ENCODE results near the gene LDHD. TPM values are rescaled to one million over a fixed set of nuclear protein-coding genes. Genes with fewer than 3 reads are reported as not detected.

LDHD gene
- total RNA-seq, 1 donor from 2014 or later, result 0.16 TPM

DNA sequence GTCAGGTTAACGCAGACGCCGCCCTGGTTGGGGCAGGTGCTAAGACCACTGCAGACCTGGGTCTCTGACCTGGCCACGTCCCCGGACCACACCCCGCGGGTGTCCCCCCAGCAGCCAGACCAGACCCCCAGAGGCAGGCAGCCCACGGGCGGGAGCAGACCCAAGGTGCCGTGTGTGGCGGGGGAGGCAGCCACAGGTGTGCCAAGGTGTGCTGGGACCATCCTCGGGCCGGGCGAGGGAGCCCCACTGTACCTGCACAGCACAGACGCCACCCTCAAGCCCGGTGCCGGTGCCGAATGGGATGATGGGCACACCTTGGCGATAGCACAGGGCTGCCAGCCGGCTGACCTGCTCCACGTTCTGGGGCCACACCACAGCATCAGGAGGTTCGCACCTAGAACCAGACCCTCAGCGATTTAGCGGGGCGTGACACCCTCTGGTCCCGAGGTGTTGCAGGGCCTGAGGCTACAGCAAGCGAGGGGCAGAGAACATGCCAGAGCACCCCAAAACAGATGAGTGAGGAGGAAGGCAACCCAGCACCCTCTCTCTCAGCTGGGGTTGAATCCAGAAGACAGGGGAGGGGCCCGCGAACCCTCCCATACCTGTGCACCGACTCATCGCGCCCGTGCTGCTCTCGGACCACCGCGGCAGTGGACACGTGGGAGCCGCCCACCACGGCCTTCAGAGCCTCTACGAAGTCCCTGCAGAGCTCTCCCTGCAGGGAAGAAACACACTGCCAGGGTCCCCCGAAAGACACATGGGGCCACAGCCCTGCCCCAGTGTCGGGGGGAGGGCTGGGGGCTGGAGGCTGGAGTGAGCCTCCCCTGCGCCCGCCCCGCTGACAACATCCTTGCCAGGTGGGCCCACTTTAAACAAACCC lies 1.4 kb downstream of the LDHD start:
- intact Hi-C loops (cut with micrococcal nuclease), result no loop called here

- intact Hi-C loops (cut with micrococcal nuclease), result no loop called here
These were observed 2.2 kb downstream of the LDHD start for GRCh38 chr16:75114179-75114945.

GRCh38 chr16:75113541-75114121 lies 2.9 kb downstream of the LDHD start:
- intact Hi-C loops (cut with micrococcal nuclease), result no loop called here

DNA sequence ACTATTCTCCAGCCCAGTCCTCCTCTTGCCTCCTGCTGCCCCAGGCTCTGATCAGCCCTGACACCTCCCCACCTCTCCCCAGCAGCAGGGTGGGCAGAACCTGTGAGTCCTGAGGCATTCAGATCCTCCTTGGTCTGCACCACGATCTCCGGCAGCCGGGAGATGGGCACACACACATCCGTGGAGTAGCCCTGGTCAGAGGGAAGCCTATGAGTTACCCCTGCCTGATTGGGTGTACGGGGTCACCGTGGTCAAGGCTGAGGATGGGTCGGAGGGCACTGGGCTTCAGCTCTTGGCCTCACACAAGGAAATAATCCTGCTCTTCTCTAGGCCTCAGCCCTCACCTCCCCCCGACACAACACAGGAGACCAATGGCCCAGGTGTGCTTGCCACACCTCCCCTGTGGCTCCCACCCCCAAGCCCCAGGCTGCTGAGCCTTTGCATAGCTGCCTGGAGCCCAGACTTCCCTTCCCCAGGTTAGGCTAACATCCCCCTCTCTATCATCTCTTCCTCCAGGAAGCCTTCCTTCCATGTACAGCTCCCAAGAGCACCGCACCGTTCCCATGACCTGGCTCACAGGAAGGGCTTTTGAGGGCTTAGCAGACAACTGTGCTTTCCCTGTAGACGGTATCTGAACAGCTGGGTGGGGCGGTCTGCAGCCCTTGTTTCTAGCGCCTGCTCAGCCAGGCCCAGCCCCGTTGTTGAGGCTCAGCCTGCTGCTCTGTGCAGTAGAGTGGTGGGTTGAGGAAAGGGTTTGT lies 3.7 kb downstream of the LDHD start:
- intact Hi-C loops (cut with micrococcal nuclease), result no loop called here

DNA sequence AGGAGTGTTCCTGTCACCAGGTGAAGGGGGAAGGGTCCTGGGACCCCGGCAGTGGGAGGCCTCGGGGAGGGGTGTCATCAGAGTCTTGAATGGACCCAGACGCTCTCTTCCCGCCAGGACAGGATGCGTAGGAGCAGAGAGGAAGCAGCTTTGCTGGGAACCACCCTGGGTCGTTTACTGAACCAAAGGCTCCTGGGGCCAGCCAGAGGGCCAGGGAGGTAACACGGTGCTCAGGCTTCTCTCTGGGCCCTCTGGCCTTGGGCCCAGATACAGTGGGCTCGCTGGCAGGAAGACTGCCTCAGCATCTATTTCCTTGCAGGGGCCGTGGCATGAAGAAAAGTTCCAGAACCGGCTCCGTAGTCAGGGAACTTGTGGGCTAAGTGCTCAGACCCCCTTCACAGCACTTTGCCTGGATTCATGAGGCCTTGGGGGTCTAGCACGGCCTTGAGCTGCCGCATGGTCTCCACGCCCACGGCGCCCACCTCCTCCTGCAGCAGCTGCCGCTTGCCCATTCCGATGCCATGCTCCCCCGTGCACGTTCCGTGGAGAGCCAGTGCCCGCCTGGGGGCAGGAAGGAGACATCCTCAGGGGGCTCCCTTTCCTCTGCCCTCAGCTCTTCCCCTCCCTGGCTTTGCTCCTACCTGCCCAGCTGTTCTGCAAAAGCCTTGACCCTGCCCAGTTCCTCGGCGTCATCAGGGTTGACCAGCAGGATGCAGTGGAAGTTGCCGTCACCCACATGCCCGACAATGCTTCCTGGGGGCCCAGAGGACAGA lies 4.4 kb downstream of the LDHD start:
- intact Hi-C loops (cut with micrococcal nuclease), result loop anchor here (1.0 to 2.0 kb wide), 7 partner anchors 37 to 403 kb away; partner anchors contain the start of genes WDR59 and ZFP1

- intact Hi-C loops (cut with micrococcal nuclease), result loop anchor here (1.0 to 2.0 kb wide), 7 partner anchors 36 to 402 kb away; partner anchors contain the start of genes WDR59 and ZFP1
These were observed 5.1 kb downstream of the LDHD start for GRCh38 chr16:75111514-75111940.

GRCh38 chr16:75110637-75111513 lies 5.7 kb downstream of the LDHD start:
- intact Hi-C loops (cut with micrococcal nuclease), result loop anchor here (1.0 to 2.0 kb wide), 7 partner anchors 36 to 402 kb away; partner anchors contain the start of genes WDR59 and ZFP1

DNA sequence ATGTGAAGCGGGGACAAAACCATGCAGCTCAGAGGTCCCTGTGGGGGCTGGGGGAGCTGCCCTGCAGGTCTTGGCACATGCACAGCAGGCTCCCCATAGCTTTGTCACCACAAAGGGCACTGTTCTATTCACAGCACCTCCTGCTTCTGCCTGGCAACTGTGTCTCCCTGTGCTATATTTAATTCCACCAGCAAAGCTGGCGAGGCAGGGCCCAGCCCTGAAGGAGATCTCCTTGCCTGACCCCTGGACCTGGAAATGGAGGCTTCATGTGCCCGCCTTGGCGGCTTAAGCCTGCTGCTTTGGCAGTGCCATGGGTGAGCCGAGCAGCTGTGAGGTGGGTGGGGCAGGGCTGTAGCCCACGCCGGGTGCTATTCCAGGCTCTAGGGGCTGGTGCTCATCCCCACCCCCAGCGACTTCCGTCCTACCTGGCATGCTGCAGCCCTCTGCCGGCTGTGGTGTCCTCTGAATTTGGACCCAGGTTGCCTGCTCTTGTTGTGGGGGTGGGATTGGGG lies 6.8 kb downstream of the LDHD start:
- intact Hi-C loops (cut with micrococcal nuclease), result loop anchor here (2.0 kb wide), 2 partner anchors 39 to 247 kb away; partner anchors contain the start of gene ZFP1

DNA sequence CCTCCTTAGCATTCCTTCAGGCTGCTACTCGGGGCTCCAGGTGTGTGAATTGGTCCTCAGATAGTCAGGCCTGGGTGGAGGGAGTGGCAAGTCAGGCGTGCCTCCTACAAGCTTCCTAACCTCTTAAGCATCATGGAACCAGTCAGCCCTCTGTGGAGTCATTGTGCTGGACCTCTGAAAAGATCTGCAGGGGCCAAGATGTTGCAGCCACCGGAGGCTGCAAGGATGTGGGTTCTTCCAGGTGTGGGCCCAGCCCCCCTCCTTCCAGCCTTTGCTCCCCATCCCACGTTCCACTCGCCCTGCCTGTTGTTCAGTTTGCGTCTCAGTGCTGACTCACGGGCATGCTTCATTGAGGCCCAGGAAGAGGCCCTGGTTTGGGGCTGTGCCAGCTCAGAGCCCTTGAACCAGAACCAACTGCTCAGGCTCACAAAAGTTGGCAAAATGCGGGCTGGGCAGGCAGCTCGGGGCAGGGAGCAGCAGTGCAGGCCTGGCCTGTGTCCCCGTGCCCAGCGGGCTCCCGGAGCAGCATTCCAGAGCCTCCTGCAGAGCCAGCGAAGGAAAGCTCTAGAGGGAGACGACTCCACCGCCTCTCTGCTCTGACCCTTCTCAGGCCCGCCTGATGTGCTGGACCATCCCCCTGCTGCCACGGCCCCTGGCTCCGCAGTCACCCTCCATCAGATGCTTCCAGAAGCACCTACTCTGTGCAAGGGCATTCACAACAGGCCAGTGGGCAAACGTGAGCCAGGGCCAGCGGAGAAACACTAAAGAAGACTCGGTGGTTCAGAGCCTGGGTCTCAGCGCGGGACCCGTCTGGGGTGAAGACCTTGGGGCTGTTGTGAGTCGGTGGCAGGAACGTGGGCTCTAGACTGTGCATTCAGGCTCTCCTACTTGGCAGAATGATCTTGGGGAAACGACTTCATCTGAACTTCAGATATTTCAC lies 7.5 kb downstream of the LDHD start:
- intact Hi-C loops (cut with micrococcal nuclease), result no loop called here

- intact Hi-C loops (cut with micrococcal nuclease), result no loop called here
These were observed 9.1 kb downstream of the LDHD start for GRCh38 chr16:75107505-75107904.

GRCh38 chr16:75106351-75107274 lies 10.0 kb downstream of the LDHD start:
- intact Hi-C loops (cut with micrococcal nuclease), result no loop called here

- intact Hi-C loops (cut with micrococcal nuclease), result no loop called here
These were observed 11.1 kb downstream of the LDHD start for GRCh38 chr16:75105306-75106061.

DNA sequence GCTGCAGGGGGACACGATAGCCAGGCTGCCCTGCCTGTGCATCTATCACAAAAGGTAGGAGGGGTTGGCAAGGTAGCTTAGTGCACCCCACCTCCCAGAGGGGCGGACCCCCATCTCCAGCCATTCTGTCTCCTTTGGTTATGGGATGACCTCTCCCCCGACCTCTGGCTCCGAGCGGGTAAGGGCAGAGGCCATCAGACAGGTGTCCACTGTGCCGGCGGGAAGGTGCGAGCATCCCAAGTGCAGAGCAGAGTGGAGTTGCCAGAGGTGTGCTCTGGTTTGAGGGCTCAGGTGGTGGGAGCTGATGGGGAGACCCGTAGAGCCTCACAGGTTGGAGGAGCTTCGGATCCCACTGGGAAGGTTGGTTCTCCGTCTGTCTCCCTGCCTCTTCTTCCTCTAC lies 11.7 kb downstream of the LDHD start:
- intact Hi-C loops (cut with micrococcal nuclease), result no loop called here

GRCh38 chr16:75103994-75104393 lies 12.6 kb downstream of the LDHD start:
- intact Hi-C loops (cut with micrococcal nuclease), result no loop called here

DNA sequence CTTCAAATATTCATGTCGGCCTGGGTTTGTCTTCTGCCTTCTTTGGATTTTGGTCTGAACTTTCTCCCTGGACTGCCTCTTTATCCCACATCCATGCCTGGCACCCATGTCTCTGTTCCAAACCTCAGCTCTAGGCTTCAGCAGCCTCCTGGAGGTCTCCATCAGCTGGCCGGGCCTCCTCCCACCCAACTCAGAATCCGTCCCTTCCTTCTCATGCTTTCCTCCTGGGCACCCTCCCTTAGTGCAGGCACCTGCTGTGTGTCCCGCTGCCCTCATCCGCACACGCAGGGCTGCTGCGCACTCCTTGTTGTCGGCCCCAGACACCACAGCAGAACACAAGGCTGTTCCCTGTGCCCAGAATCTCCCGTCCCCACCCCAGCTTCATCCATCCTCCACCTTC lies 14.0 kb downstream of the LDHD start:
- intact Hi-C loops (cut with micrococcal nuclease), result no loop called here

DNA sequence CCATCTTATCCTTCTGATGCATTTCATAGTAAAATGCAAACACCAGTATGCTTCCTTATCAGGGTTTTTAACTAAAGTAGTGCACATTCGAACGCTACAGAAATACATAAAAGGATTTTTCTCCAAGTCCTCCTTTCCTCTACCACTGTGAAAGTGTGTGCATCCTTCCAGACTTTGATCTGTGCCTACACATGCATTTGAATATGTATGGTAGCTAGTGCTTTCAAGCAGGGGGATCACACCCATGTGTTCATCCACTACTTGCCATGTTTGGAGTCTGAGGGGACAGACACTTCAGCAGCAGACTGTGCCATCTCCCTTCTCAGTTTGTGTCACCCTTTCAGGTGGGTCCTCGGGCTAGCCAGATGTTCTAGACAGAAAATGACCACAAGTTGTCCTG lies 14.9 kb downstream of the LDHD start:
- intact Hi-C loops (cut with micrococcal nuclease), result no loop called here
